Ishikawa (cell line): ENCODE data around the gene TDP2.

ENCODE experiments used
- CEBPB ChIP-seq: IDR thresholded peaks from 2 replicates; pipeline ENCODE4 v1.6.1; 2012
- CREB1 ChIP-seq: IDR thresholded peaks from 2 replicates; pipeline ENCODE4 v1.6.1; 2012; ENCODE audit warnings: low read depth
- EGR1 ChIP-seq: IDR thresholded peaks from 2 replicates; pipeline ENCODE4 v1.6.1; 2012
- EP300 ChIP-seq: IDR thresholded peaks from 2 replicates; pipeline ENCODE4 v1.6.1; 2012; ENCODE audit warnings: borderline replicate concordance
- FOXM1 ChIP-seq: IDR thresholded peaks from 2 replicates; pipeline ENCODE4 v1.6.1; 2012; ENCODE audit warnings: low read depth, borderline replicate concordance
- MAX ChIP-seq: IDR thresholded peaks from 2 replicates; pipeline ENCODE4 v1.6.1; 2012
- NFIC ChIP-seq: IDR thresholded peaks from 2 replicates; pipeline ENCODE4 v1.6.1; 2012
- RAD21 ChIP-seq: IDR thresholded peaks from 2 replicates; pipeline ENCODE4 v1.6.1; 2012; ENCODE audit warnings: low read depth
- REST ChIP-seq: IDR thresholded peaks from 2 replicates; pipeline ENCODE4 v1.6.1; 2012; ENCODE audit warnings: low read depth, mild to moderate bottlenecking
- TAF1 ChIP-seq: IDR thresholded peaks from 2 replicates; pipeline ENCODE4 v1.6.1; 2012; ENCODE audit warnings: low read depth, mild to moderate bottlenecking
- TCF12 ChIP-seq: IDR thresholded peaks from 2 replicates; pipeline ENCODE4 v1.6.1; 2012; ENCODE audit warnings: low read depth
- TEAD4 ChIP-seq: IDR thresholded peaks from 2 replicates; pipeline ENCODE4 v1.6.1; 2012
- YY1 ChIP-seq: IDR thresholded peaks from 2 replicates; pipeline ENCODE4 v1.6.1; 2012; ENCODE audit warnings: low read depth
- ZBTB7A ChIP-seq: IDR thresholded peaks from 2 replicates; pipeline ENCODE4 v1.6.1; 2012; ENCODE audit warnings: low read depth
- TF ChIP-seq, protein P1 (sequence below): IDR thresholded peaks from 2 replicates; pipeline ENCODE4 v1.6.1; 2012

The TDP2 gene

DNA sequence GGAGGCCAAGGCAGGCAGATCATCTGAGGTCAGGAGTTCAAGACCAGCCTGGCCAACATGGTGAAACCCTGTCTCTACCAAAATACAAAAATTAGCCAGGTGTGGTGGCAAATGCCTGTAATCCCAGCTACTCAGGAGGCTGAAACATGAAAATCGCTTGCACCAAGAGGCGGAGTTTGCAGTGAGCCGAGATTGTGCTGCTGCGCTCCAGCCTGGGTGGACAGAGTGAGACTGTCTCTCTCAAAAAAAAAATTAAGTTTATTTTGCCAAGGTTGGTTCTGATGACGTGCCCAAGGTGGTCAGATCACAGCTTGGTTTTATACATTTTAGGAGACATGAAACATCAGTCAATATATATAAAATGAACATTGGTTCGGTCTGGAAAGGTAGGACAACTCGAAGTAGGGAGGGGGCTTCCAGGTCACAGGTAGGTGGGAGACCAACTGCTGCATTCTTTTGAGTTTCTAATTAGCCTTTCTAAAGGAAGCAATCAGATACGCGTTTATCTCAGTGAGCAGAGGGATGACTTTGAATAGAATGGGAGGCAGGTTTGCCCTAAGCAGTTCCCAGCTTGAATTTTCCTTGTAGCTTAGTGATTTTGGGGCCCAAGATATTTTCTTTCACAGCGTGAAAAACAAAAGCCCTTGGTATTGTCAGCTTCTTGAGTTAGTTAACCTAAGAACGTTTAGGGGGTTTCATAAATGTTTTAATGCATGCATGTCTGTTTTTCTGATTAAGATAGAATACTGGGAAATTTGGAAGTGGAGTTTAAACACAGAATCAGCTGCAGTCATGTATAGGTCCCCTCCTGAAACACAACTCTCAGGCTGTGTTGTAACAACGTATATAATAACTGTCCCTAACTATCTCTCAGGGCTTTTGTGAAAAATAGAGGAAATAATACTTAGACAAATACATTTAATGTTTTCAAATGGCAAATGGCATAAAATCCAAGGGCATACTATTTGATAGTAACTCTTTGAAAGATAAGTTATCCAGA is 16.9 kb upstream of the TDP2 start:
- TF ChIP-seq REST (no peak), TAF1 (no peak), FOXM1 (no peak)

DNA sequence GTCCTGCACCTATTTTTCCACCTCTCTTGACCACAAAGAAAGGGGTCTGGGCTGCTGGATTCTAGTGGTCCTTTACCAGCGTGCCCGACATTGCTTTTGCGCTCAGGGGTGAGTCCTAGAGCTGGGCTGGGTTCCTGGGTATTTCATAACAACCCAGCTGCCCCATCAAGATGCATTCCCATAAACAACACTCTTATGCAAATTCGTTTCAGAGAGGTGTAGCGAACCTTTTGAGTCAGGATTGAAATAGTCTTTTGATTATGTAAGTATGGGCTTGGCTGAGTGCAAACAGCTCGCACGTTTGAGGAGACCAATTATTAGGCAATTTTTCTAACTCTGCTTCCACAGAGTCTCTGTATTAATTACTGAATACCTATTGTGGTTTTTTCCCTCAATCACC is 13.9 kb upstream of the TDP2 start:
- TF ChIP-seq RAD21 = no peak
- no peak for TF ChIP-seq EGR1
- TF ChIP-seq, protein P1, sequence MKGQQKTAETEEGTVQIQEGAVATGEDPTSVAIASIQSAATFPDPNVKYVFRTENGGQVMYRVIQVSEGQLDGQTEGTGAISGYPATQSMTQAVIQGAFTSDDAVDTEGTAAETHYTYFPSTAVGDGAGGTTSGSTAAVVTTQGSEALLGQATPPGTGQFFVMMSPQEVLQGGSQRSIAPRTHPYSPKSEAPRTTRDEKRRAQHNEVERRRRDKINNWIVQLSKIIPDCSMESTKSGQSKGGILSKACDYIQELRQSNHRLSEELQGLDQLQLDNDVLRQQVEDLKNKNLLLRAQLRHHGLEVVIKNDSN = no peak
- no peak for TF ChIP-seq TEAD4
- no peak for TF ChIP-seq CEBPB
- no peak for TF ChIP-seq NFIC
- no peak for TF ChIP-seq FOXM1
- TF ChIP-seq MAX = no peak
- no peak for TF ChIP-seq YY1
- no peak for TF ChIP-seq TAF1
- no peak for TF ChIP-seq REST
- no peak for TF ChIP-seq EP300
- no peak for TF ChIP-seq CREB1
- TF ChIP-seq ZBTB7A = no peak
- TF ChIP-seq TCF12 = no peak

GRCh38 chr6:24673625-24674024 is 6.9 kb upstream of the TDP2 start:
- no peak for TF ChIP-seq TCF12
- TF ChIP-seq EP300 = no peak
- TF ChIP-seq NFIC = no peak
- no peak for TF ChIP-seq MAX
- TF ChIP-seq, protein P1 = no peak
- no peak for TF ChIP-seq TAF1
- no peak for TF ChIP-seq RAD21

GRCh38 chr6:24672620-24673182 is 6.0 kb upstream of the TDP2 start:
- TF ChIP-seq FOXM1 (no peak), TAF1 (no peak), EP300 (no peak), MAX (no peak), REST (no peak), TCF12 (no peak), ZBTB7A (no peak), TEAD4 (no peak), NFIC (no peak), EGR1 (no peak), CREB1 (no peak), CEBPB (no peak), YY1 (no peak), RAD21 (no peak)
- TF ChIP-seq, protein P1 = no peak
